HEK293 (cell line): ENCODE data around the gene MBD3L2.

Source experiments
- CTCF ChIA-PET: fragments of 350-600 bp; formaldehyde crosslinking; extraction: SDS; loops from one replicate; lab custom pipeline; 2021; ENCODE audit warnings: antibody characterized with exemption; lab: Yijun Ruan, JAX
- POLR2A ChIA-PET: fragments of 300-600 bp; formaldehyde crosslinking; extraction: SDS; loops from one replicate; lab custom pipeline; 2020; ENCODE audit warnings: antibody characterized with exemption, inconsistent platforms; lab: Yijun Ruan, JAX
- H3K27ac ChIP-seq: fragments of 200-500 bp; sonication (Bioruptor generic); 2 replicates; pipeline ENCODE4 v1.5.1; 2014; ENCODE audit warnings: low read depth, low read length, control low read depth, inconsistent platforms; ENCODE audit errors: extremely low read depth
- H3K36me3 ChIP-seq, 2 experiments: fragments of 200-500 bp in 1 of 2; sonication (Bioruptor generic) in 1 of 2; 1 replicate in 1 of 2; 2 replicates in 1 of 2; pipeline ENCODE4 v1.5.1; 2014 to 2017; ENCODE audit warnings: inconsistent platforms in 2 of 2, low read length in 2 of 2; ENCODE audit not compliant: control insufficient read depth in 2 of 2, insufficient read depth in 1 of 2
- H3K4me1 ChIP-seq: fragments of 200-500 bp; sonication (Bioruptor generic); 2 replicates; pipeline ENCODE4 v1.5.1; 2014; ENCODE audit warnings: mild to moderate bottlenecking, low read length, inconsistent platforms; ENCODE audit not compliant: control insufficient read depth, insufficient read depth
- H3K4me3 ChIP-seq: 2 replicates; pipeline ENCODE4 v1.5.1; 2011; ENCODE audit warnings: low read depth, mild to moderate bottlenecking, control low read depth, low read length, moderate library complexity
- H3K9me3 ChIP-seq: fragments of 200-500 bp; sonication (Bioruptor generic); 2 replicates; pipeline ENCODE4 v1.5.1; 2014; ENCODE audit warnings: low read depth, low read length, inconsistent platforms; ENCODE audit not compliant: control insufficient read depth, insufficient read depth
- KLF10 ChIP-seq: fragments of 450-650 bp; IDR thresholded peaks from 2 replicates; pipeline ENCODE4 v1.5.1; 2018; ENCODE audit warnings: missing biosample characterization, mild to moderate bottlenecking, missing genetic modification characterization
- OVOL3 ChIP-seq: fragments of 450-650 bp; formaldehyde crosslinking; IDR thresholded peaks from 2 replicates; pipeline ENCODE4 v1.5.1; 2016; ENCODE audit warnings: missing biosample characterization, missing genetic modification characterization
- RBAK ChIP-seq: fragments of 450-650 bp; formaldehyde crosslinking; IDR thresholded peaks from 2 replicates; pipeline ENCODE4 v1.5.1; 2016; ENCODE audit warnings: missing biosample characterization, missing genetic modification characterization
- SCRT2 ChIP-seq: fragments of 450-650 bp; formaldehyde crosslinking; IDR thresholded peaks from 2 replicates; pipeline ENCODE4 v1.5.1; 2016; ENCODE audit warnings: missing biosample characterization, missing genetic modification characterization
- SETDB1 ChIP-seq: IDR thresholded peaks from one replicate; pipeline ENCODE4 v1.6.1; 2017; ENCODE audit warnings: mild to moderate bottlenecking, low read length, moderate library complexity, mixed read lengths; ENCODE audit not compliant: insufficient read length
- YY1 ChIP-seq: fragments of 450-650 bp; formaldehyde crosslinking; IDR thresholded peaks from 2 replicates; pipeline ENCODE4 v1.5.1; 2018; ENCODE audit warnings: missing biosample characterization, missing genetic modification characterization
- ZEB2 ChIP-seq: fragments of 450-650 bp; formaldehyde crosslinking; IDR thresholded peaks from 2 replicates; pipeline ENCODE4 v1.5.1; 2016; ENCODE audit warnings: missing biosample characterization, missing genetic modification characterization
- ZNF10 ChIP-seq: fragments of 450-650 bp; formaldehyde crosslinking; IDR thresholded peaks from 2 replicates; pipeline ENCODE4 v1.5.1; 2017; ENCODE audit warnings: missing biosample characterization, missing genetic modification characterization
- ZNF155 ChIP-seq: fragments of 450-650 bp; formaldehyde crosslinking; IDR thresholded peaks from 2 replicates; pipeline ENCODE4 v1.5.1; 2016; ENCODE audit warnings: missing biosample characterization, missing genetic modification characterization
- ZNF184 ChIP-seq: fragments of 450-650 bp; IDR thresholded peaks from 2 replicates; pipeline ENCODE4 v1.5.1; 2018; ENCODE audit warnings: missing biosample characterization, mild to moderate bottlenecking, missing genetic modification characterization
- ZNF221 ChIP-seq: fragments of 450-650 bp; formaldehyde crosslinking; IDR thresholded peaks from 2 replicates; pipeline ENCODE4 v1.5.1; 2017; ENCODE audit warnings: missing biosample characterization, missing genetic modification characterization, borderline replicate concordance
- ZNF239 ChIP-seq: fragments of 450-650 bp; formaldehyde crosslinking; IDR thresholded peaks from 2 replicates; pipeline ENCODE4 v1.5.1; 2016; ENCODE audit warnings: missing biosample characterization, missing genetic modification characterization
- ZNF501 ChIP-seq: fragments of 450-650 bp; formaldehyde crosslinking; IDR thresholded peaks from 2 replicates; pipeline ENCODE4 v1.5.1; 2016; ENCODE audit warnings: missing biosample characterization, missing genetic modification characterization
- ZNF654 ChIP-seq: fragments of 450-650 bp; formaldehyde crosslinking; IDR thresholded peaks from 2 replicates; pipeline ENCODE4 v1.5.1; 2016; ENCODE audit warnings: low read depth, missing biosample characterization, missing genetic modification characterization
- ZNF792 ChIP-seq: fragments of 450-650 bp; formaldehyde crosslinking; IDR thresholded peaks from 2 replicates; pipeline ENCODE4 v1.5.1; 2016; ENCODE audit warnings: missing biosample characterization, missing genetic modification characterization
- ZNF843 ChIP-seq: fragments of 450-650 bp; formaldehyde crosslinking; IDR thresholded peaks from 2 replicates; pipeline ENCODE4 v1.5.1; 2016; ENCODE audit warnings: missing biosample characterization, missing genetic modification characterization
- ZSCAN30 ChIP-seq: fragments of 450-650 bp; IDR thresholded peaks from 2 replicates; pipeline ENCODE4 v1.5.1; 2018; ENCODE audit warnings: missing biosample characterization, mild to moderate bottlenecking, missing genetic modification characterization, moderate library complexity
- TF ChIP-seq, protein P1 (sequence below): fragments of 450-650 bp; formaldehyde crosslinking; IDR thresholded peaks from 2 replicates; pipeline ENCODE4 v1.5.1; 2016; ENCODE audit warnings: missing biosample characterization, missing genetic modification characterization
- TF ChIP-seq, protein P2 (sequence below): fragments of 450-650 bp; formaldehyde crosslinking; IDR thresholded peaks from 2 replicates; pipeline ENCODE4 v1.5.1; 2016; ENCODE audit warnings: missing biosample characterization, missing genetic modification characterization
- TF ChIP-seq, protein P3 (sequence below): fragments of 450-650 bp; formaldehyde crosslinking; IDR thresholded peaks from 2 replicates; pipeline ENCODE4 v1.5.1; 2016; ENCODE audit warnings: missing biosample characterization, missing genetic modification characterization
- TF ChIP-seq, protein P4 (sequence below): fragments of 450-650 bp; formaldehyde crosslinking; IDR thresholded peaks from 2 replicates; pipeline ENCODE4 v1.5.1; 2016; ENCODE audit warnings: missing biosample characterization, missing genetic modification characterization
- TF ChIP-seq, protein P5 (sequence below): fragments of 450-650 bp; formaldehyde crosslinking; IDR thresholded peaks from 2 replicates; pipeline ENCODE4 v1.5.1; 2016; ENCODE audit warnings: missing biosample characterization, missing genetic modification characterization, low read depth
- TF ChIP-seq, protein P6 (sequence below): sonication (generic); formaldehyde crosslinking; IDR thresholded peaks from 2 replicates; pipeline ENCODE4 v1.8.1; 2022; ENCODE audit warnings: mild to moderate bottlenecking, moderate library complexity, missing genetic modification reagents

Gene MBD3L2

DNA sequence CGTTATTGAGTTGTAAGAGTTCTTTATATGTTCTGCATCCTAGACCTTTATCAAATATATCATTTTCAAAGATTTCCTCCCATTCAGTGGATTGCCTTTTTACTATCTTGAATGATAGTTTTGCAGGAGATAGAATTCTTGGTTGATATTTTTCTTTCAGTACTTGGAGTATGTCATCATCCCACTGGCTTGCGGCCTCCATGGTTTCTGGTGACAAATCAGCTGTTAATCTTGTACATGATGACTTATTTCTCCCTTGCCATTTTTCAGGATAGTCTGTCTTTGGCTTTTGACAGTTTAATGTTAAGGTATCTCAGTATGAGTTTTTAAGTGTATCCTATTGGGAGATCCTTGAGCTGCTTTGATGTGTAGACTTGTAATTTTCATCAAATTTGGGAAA is 28.9 kb downstream of the MBD3L2 start:
- peak; percentile 92 for TF ChIP-seq SETDB1
- TF ChIP-seq, protein P1, sequence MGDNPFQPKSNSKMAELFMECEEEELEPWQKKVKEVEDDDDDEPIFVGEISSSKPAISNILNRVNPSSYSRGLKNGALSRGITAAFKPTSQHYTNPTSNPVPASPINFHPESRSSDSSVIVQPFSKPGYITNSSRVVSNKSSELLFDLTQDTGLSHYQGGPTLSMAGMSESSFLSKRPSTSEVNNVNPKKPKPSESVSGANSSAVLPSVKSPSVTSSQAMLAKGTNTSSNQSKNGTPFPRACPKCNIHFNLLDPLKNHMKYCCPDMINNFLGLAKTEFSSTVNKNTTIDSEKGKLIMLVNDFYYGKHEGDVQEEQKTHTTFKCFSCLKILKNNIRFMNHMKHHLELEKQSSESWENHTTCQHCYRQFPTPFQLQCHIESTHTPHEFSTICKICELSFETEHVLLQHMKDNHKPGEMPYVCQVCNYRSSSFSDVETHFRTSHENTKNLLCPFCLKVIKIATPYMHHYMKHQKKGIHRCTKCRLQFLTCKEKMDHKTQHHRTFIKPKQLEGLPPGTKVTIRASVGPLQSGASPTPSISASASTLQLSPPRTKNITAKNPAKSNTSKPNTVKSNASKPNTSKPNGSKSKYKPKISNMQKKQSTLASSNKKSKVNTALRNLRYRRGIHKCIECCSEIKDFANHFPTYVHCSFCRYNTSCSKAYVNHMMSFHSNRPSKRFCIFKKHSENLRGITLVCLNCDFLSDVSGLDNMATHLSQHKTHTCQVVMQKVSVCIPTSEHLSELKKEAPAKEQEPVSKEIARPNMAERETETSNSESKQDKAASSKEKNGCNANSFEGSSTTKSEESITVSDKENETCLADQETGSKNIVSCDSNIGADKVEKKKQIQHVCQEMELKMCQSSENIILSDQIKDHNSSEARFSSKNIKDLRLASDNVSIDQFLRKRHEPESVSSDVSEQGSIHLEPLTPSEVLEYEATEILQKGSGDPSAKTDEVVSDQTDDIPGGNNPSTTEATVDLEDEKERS, result 0 out of 2 replicates have a peak, but pooled peaks have one; percentile 46
- TF ChIP-seq ZNF184 (tag by site-specific recombination), result 0 out of 2 replicates have a peak, but pooled peaks have one; percentile 43
- TF ChIP-seq, protein P2, sequence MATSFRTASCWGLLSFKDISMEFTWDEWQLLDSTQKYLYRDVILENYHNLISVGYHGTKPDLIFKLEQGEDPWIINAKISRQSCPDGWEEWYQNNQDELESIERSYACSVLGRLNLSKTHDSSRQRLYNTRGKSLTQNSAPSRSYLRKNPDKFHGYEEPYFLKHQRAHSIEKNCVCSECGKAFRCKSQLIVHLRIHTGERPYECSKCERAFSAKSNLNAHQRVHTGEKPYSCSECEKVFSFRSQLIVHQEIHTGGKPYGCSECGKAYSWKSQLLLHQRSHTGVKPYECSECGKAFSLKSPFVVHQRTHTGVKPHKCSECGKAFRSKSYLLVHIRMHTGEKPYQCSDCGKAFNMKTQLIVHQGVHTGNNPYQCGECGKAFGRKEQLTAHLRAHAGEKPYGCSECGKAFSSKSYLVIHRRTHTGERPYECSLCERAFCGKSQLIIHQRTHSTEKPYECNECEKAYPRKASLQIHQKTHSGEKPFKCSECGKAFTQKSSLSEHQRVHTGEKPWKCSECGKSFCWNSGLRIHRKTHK (tag by site-specific recombination), result peak; percentile 24; the same call in 1 of the 2 replicates
- TF ChIP-seq SCRT2 (tag by site-specific recombination), result no peak
- TF ChIP-seq, all 188 proteins: peak for 4
- no peak overlapping the region for H3K27ac ChIP-seq
- peaks cover 39 to 98% of the 10 kb centered on the region in 2 experiments for H3K36me3 ChIP-seq
- no peaks in the 10 kb centered on the region for H3K4me1 ChIP-seq
- no peak overlapping the region for H3K4me3 ChIP-seq
- no peaks in the 10 kb centered on the region for H3K9me3 ChIP-seq
- ChIA-PET POLR2A (interaction anchor here (0.7 to 1.4 kb wide), 2 partner anchors 9 to 1314 kb away, joined by 3 to 5 read pairs; partner anchors contain the start of gene ZNF557), CTCF (no interaction called here)

DNA sequence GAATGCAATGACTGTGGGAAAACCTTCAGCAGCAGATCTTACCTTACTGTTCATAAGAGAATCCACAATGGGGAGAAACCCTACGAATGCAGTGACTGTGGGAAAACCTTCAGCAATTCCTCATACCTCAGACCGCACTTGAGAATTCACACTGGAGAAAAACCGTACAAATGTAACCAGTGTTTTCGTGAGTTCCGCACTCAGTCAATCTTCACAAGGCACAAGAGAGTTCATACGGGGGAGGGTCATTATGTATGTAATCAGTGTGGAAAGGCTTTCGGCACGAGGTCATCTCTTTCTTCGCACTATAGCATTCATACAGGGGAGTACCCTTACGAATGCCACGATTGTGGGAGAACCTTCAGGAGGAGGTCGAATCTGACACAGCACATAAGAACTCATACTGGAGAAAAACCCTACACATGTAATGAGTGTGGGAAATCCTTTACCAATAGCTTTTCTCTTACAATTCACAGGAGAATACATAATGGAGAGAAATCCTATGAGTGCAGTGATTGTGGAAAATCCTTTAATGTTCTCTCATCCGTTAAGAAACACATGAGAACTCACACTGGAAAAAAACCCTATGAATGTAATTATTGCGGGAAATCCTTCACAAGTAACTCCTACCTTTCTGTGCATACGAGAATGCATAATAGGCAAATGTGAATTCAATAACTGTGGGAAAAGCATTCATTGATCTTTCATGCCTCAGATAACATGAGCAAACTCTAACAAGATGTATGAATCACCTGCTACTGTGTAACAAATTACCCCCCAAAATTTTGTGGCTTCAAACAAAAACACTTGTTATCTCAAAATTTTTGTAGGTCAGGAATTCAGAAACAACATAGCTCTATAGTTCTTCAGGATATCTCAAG is 34.2 kb downstream of the MBD3L2 start:
- Histone ChIP-seq H3K27ac (no peak overlapping the region), H3K4me1 (no peaks in the 10 kb centered on the region), H3K36me3 (peaks cover 14 to 65% of the 10 kb centered on the region in 2 experiments), H3K9me3 (no peaks in the 10 kb centered on the region), H3K4me3 (no peak overlapping the region)
- POLR2A ChIA-PET, result no interaction called here
- CTCF ChIA-PET, result interaction anchor here (0.6 kb wide), 1 partner anchor 14 kb away, joined by 4 read pairs; the partner anchor contains the start of gene ZNF557
- no peak for TF ChIP-seq YY1
- no peak for TF ChIP-seq RBAK
- TF ChIP-seq, protein P3, sequence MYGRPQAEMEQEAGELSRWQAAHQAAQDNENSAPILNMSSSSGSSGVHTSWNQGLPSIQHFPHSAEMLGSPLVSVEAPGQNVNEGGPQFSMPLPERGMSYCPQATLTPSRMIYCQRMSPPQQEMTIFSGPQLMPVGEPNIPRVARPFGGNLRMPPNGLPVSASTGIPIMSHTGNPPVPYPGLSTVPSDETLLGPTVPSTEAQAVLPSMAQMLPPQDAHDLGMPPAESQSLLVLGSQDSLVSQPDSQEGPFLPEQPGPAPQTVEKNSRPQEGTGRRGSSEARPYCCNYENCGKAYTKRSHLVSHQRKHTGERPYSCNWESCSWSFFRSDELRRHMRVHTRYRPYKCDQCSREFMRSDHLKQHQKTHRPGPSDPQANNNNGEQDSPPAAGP, result no peak
- TF ChIP-seq ZNF221 (tag by site-specific recombination), result no peak
- TF ChIP-seq ZNF792 (tag by site-specific recombination), result no peak
- no peak for TF ChIP-seq KLF10 (tag by site-specific recombination)
- TF ChIP-seq ZNF10 (tag by site-specific recombination), result no peak
- no peak for TF ChIP-seq OVOL3 (tag by site-specific recombination)
- TF ChIP-seq, protein P4, sequence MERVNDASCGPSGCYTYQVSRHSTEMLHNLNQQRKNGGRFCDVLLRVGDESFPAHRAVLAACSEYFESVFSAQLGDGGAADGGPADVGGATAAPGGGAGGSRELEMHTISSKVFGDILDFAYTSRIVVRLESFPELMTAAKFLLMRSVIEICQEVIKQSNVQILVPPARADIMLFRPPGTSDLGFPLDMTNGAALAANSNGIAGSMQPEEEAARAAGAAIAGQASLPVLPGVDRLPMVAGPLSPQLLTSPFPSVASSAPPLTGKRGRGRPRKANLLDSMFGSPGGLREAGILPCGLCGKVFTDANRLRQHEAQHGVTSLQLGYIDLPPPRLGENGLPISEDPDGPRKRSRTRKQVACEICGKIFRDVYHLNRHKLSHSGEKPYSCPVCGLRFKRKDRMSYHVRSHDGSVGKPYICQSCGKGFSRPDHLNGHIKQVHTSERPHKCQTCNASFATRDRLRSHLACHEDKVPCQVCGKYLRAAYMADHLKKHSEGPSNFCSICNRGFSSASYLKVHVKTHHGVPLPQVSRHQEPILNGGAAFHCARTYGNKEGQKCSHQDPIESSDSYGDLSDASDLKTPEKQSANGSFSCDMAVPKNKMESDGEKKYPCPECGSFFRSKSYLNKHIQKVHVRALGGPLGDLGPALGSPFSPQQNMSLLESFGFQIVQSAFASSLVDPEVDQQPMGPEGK (tag by site-specific recombination), result no peak
- TF ChIP-seq, protein P5, sequence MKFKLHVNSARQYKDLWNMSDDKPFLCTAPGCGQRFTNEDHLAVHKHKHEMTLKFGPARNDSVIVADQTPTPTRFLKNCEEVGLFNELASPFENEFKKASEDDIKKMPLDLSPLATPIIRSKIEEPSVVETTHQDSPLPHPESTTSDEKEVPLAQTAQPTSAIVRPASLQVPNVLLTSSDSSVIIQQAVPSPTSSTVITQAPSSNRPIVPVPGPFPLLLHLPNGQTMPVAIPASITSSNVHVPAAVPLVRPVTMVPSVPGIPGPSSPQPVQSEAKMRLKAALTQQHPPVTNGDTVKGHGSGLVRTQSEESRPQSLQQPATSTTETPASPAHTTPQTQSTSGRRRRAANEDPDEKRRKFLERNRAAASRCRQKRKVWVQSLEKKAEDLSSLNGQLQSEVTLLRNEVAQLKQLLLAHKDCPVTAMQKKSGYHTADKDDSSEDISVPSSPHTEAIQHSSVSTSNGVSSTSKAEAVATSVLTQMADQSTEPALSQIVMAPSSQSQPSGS (tag by site-specific recombination), result no peak
- no peak for TF ChIP-seq ZNF654 (tag by site-specific recombination)
- TF ChIP-seq, protein P6, sequence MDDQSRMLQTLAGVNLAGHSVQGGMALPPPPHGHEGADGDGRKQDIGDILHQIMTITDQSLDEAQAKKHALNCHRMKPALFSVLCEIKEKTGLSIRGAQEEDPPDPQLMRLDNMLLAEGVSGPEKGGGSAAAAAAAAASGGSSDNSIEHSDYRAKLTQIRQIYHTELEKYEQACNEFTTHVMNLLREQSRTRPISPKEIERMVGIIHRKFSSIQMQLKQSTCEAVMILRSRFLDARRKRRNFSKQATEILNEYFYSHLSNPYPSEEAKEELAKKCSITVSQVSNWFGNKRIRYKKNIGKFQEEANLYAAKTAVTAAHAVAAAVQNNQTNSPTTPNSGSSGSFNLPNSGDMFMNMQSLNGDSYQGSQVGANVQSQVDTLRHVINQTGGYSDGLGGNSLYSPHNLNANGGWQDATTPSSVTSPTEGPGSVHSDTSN (CRISPR knock-in tag), result no peak
- TF ChIP-seq ZNF155 (tag by site-specific recombination), result no peak
- TF ChIP-seq ZNF843, result no peak
- TF ChIP-seq ZSCAN30 (tag by site-specific recombination), result no peak
- no peak for TF ChIP-seq SCRT2 (tag by site-specific recombination)
- TF ChIP-seq ZEB2 (tag by site-specific recombination), result no peak
- no peak for TF ChIP-seq ZNF501 (tag by site-specific recombination)
- TF ChIP-seq ZNF239 (tag by site-specific recombination), result no peak
